ENCODE results near the gene OR8K5. TPM values are rescaled to one million over a fixed set of nuclear protein-coding genes. Genes with fewer than 3 reads are reported as not detected.

The OR8K5 gene
- polyA plus RNA-seq, 1 donor (not counting 4 experiments of a cell fraction or from before 2014, with no cell fraction given) = not detected

DNA sequence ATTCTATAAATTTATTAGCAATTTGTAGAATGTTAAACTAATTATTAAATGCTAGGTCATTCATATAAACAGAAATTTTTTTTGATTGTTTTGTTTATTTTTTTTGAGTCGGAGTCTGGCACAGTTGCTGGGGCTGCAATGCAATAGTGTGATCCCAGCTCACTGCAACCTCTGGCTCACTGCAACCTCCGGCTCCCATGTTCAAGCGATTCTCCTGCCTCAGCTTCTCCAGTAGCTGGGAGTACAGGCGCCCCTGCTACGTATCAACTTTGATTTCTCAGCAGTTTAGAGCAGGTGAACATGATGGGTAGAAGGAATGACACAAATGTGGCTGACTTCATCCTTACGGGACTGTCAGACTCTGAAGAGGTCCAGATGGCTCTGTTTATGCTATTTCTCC is 38.0 kb downstream of the OR8K5 start, which contains the start of gene OR8H3:
TSS of gene OR8H3 (plus strand) at position 301 of the 400 bp plus-strand sequence. CDS start at position 301, 0 bp downstream.
- Histone ChIP-seq H3K9me3 (ENCODE audit: control insufficient read depth, low read depth, low read length) (no peaks in the 10 kb centered on the region), H3K27ac (ENCODE audit: control insufficient read depth, insufficient read depth, low read length) (no peak within 1 kb of the TSS), H3K9ac (ENCODE audit: control insufficient read depth, extremely low read depth, insufficient read depth, low read length) (no peak within 1 kb of the TSS), H3K4me2 (ENCODE audit: control insufficient read depth, extremely low read depth, insufficient read depth, low read depth, low read length) (no peak within 1 kb of the TSS), H3K27me3 (ENCODE audit: control insufficient read depth, extremely low read depth, insufficient read depth, low read length) (no peaks in the 10 kb centered on the region), H3K79me2 (ENCODE audit: control insufficient read depth, insufficient read depth, low read length) (no peaks in the 10 kb centered on the region), H3K9me1 (ENCODE audit: control insufficient read depth, extremely low read depth, insufficient read depth, low read length) (no peaks in the 10 kb centered on the region), H3K4me1 (ENCODE audit: control insufficient read depth, extremely low read depth, insufficient read depth, low read length) (no peaks in the 10 kb centered on the region), H3K4me3 (ENCODE audit: control insufficient read depth in 2 of 3, extremely low read depth in 1 of 3, insufficient read depth in 2 of 3, low read depth in 1 of 3, low read length in 3 of 3) (no peak within 1 kb of the TSS), H4K20me1 (ENCODE audit: control insufficient read depth, extremely low read depth, insufficient read depth, low read length) (no peaks in the 10 kb centered on the region), H2AFZ (ENCODE audit: control insufficient read depth, low read length) (no peak within 1 kb of the TSS), H3K36me3 (ENCODE audit: control insufficient read depth in 2 of 2, extremely low read depth in 1 of 2, insufficient read depth in 2 of 2, low read length in 2 of 2) (no peaks in the 10 kb centered on the region)
- no peak for FAIRE-seq
- no peak for DNase-seq (ENCODE audit: low read depth, low spot score)
- dilution Hi-C loops (cut with MboI; ENCODE audit: extremely low pct_ligation_motif_present, low sequenced_read_pairs) = no loop called here
- TF ChIP-seq EZH2 (IDR thresholded peaks at IDR 0.05; ENCODE audit: low read length) = no peak
- TF ChIP-seq, protein P1, sequence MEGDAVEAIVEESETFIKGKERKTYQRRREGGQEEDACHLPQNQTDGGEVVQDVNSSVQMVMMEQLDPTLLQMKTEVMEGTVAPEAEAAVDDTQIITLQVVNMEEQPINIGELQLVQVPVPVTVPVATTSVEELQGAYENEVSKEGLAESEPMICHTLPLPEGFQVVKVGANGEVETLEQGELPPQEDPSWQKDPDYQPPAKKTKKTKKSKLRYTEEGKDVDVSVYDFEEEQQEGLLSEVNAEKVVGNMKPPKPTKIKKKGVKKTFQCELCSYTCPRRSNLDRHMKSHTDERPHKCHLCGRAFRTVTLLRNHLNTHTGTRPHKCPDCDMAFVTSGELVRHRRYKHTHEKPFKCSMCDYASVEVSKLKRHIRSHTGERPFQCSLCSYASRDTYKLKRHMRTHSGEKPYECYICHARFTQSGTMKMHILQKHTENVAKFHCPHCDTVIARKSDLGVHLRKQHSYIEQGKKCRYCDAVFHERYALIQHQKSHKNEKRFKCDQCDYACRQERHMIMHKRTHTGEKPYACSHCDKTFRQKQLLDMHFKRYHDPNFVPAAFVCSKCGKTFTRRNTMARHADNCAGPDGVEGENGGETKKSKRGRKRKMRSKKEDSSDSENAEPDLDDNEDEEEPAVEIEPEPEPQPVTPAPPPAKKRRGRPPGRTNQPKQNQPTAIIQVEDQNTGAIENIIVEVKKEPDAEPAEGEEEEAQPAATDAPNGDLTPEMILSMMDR (optimal IDR thresholded peaks at IDR 0.05 in 1 of 3, IDR thresholded peaks at IDR 0.05 in 1 of 3, conservative IDR thresholded peaks at IDR 0.05 in 1 of 3; ENCODE audit: extremely low read depth in 1 of 3, insufficient read depth in 2 of 3, low read length in 3 of 3) = no peak

Other genes starting within 250 kb of the OR8K5 start
- not detected in 3 replicates for gene OR5W2, start 245.7 kb downstream of the OR8K5 start, polyA plus RNA-seq
- not detected in 3 replicates for gene OR5I1, start 223.9 kb downstream of the OR8K5 start, polyA plus RNA-seq
- gene OR10AG1, start 190.4 kb downstream of the OR8K5 start, polyA plus RNA-seq = not detected in 3 replicates
- gene OR5F1, start 165.7 kb downstream of the OR8K5 start, polyA plus RNA-seq = not detected in 3 replicates
- gene OR5AS1, start 132.7 kb downstream of the OR8K5 start, polyA plus RNA-seq = not detected in 3 replicates
- gene OR8I2, start 67.0 kb downstream of the OR8K5 start, polyA plus RNA-seq = not detected in 3 replicates
- not detected in 3 replicates for gene OR8H2, start 56.6 kb downstream of the OR8K5 start, polyA plus RNA-seq
- gene OR8H3, start 37.9 kb downstream of the OR8K5 start, polyA plus RNA-seq = not detected in 3 replicates
- not detected in 3 replicates for gene OR8J3, start 20.1 kb downstream of the OR8K5 start, polyA plus RNA-seq
- gene OR5J2, start 16.3 kb upstream of the OR8K5 start, polyA plus RNA-seq = not detected in 3 replicates
- gene OR5T2, start 73.9 kb upstream of the OR8K5 start, polyA plus RNA-seq = not detected in 3 replicates
- not detected in 3 replicates for gene OR5T3, start 91.9 kb upstream of the OR8K5 start, polyA plus RNA-seq
- not detected in 3 replicates for gene OR5T1, start 113.8 kb upstream of the OR8K5 start, polyA plus RNA-seq
- gene OR8H1, start 131.9 kb upstream of the OR8K5 start, polyA plus RNA-seq = not detected in 3 replicates
- gene OR8K3, start 154.8 kb upstream of the OR8K5 start, polyA plus RNA-seq = not detected in 3 replicates
- gene OR8K1, start 185.7 kb upstream of the OR8K5 start, polyA plus RNA-seq = not detected in 3 replicates
- not detected in 3 replicates for gene OR8J1, start 194.0 kb upstream of the OR8K5 start, polyA plus RNA-seq
- gene OR8U1, start 215.3 kb upstream of the OR8K5 start, polyA plus RNA-seq = not detected in 3 replicates

Measured in keratinocyte (primary cell).